ENCODE measurements around the gene PITPNB.

GRCh38 chr22:27867953-27868731 lies 50.9 kb downstream of the PITPNB start:
- TF ChIP-seq EZH2 (IDR thresholded peaks at IDR 0.05; ENCODE audit: low read length) (no peak), CTCF (optimal IDR thresholded peaks at IDR 0.05 in 1 of 3, IDR thresholded peaks at IDR 0.05 in 1 of 3, conservative IDR thresholded peaks at IDR 0.05 in 1 of 3; ENCODE audit: extremely low read depth in 1 of 3, insufficient read depth in 2 of 3, low read length in 3 of 3) (no peak)

Data from keratinocyte (primary cell).